GM19328 (cell line): ENCODE results near the gene STAU1.
"Not testable (repeated sequence)": the region's sequence is repeated elsewhere in the genome, so short reads cannot be mapped to it uniquely, and the experiment has no call there.

Experiments
- ATAC-seq: cut with Tn5 transposase; IDR thresholded peaks from one replicate; pipeline ENCODE4 v1.9.1; 2021; ENCODE audit warnings: mild to moderate bottlenecking, moderate library complexity; ENCODE audit not compliant: unreplicated experiment

Gene STAU1

DNA sequence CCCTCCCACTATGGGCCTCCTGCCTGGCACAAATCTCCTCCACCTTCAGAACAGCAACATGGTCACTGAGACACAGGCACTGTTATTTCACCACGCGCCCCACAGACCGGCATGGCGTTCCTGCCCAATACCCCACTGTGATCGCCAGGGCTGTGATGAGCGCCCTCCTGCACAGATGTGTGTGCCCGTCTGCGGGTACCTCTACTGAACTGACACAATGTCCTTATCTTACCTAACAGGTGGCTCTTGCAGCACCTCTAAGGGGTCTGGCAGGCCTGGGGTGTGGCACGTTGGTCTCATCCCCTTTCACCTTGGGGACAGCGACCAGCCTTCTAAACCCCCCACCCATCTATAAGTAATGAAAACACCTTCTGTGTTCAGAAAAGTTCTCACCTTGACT, 64.2 kb downstream of the STAU1 start:
- no peak for ATAC-seq

DNA sequence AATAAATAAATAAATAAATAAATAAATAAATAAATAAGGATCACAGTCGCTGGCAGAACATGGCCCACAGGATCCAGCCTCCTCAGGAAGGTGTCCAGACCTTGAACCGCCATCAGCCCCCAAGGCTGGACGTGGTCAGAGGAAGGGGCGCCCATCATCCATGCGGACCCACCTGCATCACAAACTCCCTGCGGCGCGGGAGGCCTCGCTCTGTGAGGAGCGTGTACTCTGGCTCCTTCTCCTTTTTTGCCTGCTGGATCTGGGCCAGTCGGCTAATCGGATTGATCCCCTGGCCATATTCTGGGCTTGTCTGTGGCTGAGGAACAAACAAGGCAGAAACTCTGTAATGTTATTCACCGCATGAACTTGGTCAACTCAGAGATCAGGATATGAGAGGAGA, 65.2 kb downstream of the STAU1 start:
- no peak for ATAC-seq

DNA sequence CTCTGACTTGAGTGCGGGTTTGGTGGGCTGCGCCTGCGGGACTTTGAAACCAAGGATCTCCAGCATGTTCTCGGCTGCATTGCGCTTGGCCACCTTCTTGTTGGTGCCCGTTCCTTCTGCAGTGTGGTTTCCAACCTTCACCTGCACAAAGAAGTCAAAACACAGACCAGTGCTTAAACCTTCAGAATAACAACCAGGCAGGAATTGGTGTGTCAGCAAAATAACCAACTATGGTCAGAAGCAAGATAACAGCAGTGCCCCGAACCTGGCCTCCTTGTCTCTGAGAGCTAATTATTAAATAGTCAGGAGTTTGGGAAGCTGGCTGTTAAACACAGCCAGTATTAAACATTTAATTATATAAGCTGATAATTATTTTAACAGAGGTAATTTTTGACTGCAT, 68.1 kb downstream of the STAU1 start:
- no peak for ATAC-seq

- no peak for ATAC-seq
These were observed 69.8 kb downstream of the STAU1 start for GRCh38 chr20:49118307-49118706.

GRCh38 chr20:49115564-49115963, 72.6 kb downstream of the STAU1 start:
- no peak for ATAC-seq

GRCh38 chr20:49112596-49113274, 75.4 kb downstream of the STAU1 start:
- no peak for ATAC-seq

DNA sequence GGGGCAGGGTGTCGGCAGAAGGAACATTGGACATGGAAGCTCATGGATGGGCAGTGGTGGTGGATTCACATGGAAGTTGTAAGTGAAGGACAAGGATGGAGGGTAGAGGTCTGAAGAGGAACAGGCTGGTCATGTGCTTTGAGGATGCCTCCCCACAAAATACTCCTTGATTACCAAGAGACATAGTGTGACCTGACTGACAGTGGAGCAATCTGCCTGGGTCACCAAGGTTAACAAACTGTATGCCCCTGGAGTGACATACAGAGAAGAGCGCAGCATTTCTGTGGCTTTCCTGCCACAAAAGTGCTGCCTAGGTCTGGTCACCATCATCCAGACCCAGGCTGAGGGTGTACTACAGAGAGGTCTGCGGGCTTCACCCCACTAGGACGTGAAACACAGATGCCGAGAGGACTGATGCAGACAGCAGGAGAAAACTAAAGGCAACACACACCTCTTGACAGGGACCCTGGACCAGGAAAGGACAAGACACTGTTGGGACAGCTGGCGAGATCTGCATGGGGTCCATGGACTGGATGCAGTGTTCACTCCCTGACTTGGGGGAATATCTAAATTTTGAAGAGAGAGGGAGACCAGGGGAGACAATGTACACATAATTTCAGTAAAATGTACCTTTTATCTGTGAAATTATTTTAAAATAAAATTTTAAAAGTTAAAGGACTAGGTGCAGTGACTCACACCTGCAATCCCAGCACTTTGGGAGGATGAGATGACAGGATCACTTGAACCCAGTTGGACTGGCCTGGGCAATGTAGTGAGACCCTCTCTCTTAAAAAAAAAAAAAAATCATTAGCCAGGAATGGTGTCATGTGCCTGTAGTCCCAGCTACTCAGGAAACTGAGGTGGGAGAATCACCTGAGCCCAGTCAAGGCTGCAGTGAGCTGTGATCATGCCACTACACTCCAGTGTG, 77.1 kb downstream of the STAU1 start:
- no peak for ATAC-seq

DNA sequence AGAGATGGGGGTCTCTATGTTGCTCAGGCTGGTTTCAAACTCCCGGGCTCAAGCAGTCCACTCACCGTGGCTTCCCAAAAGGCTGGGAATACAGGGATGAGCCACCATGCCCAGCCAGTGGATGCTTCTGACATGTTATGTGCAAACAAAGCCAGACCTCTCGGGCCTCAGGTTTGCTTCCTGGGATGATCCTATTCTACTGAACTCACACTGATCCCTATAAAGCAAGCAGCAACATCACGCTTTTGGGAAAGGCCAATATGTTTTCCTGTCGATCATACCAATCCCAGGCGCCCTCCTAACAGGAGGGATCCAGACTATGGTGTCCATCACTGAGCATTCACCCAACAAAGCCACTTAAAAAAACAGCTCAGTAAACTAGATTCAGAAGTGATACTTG, 81.8 kb downstream of the STAU1 start:
- ATAC-seq, result no peak

GRCh38 chr20:49104979-49105547, 83.1 kb downstream of the STAU1 start:
- not testable (repeated sequence) for ATAC-seq

- no peak for ATAC-seq
These were observed 83.8 kb downstream of the STAU1 start for GRCh38 chr20:49104365-49104648.

DNA sequence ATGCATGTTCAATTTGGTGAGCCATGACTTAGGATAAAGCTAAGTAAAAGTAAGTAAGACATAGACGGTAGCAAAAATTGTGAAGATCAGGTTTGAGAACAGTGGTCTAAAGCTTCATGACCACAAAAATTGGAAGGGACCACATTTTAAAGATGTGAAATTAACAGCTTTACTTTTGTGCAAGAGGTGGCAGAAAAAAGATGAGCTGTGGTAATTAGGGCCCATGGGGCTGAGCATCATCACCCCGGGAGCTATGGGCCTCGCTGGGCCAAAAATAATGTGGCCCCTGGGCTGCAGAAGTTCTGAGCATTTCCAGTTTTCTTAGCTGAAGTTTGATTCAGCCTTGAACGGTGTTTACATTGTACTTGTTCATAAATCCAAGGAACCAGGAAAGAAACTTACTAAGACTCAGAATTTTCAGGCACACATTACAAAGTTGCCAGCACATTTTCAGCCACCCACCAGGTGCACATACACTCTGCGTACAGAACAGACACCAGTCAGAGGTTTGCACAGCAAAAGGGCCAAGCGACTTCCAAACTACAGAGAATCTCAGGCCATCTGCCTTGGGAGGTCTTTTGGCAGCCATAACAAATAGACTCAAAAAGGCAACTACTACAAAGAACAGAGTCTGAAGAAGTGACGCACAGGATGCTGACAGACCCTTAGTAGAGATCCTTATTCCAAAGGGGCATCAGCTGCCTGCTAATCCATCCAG, 84.3 kb downstream of the STAU1 start:
- ATAC-seq, result no peak

GRCh38 chr20:49103019-49103418, 85.1 kb downstream of the STAU1 start:
- no peak for ATAC-seq

DNA sequence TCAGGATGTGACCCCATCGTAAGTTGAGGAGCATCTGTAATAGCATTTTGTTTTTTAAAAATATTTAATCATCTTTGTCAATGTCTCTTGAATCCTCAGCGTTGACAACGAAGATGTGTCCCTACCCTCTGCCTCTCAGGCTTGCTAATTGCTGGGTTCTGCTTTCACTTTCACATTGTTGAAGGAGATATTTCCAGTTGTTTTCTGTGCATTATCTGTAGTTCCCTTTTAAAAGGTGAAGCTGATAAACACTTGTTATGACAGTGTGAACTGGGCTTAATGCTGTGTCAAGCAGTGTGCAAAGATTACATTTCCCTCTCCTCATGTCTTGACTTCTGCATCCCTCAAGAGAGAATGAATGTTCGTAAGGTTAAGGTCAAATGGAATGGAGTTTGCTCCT, 87.2 kb downstream of the STAU1 start:
- no peak for ATAC-seq

DNA sequence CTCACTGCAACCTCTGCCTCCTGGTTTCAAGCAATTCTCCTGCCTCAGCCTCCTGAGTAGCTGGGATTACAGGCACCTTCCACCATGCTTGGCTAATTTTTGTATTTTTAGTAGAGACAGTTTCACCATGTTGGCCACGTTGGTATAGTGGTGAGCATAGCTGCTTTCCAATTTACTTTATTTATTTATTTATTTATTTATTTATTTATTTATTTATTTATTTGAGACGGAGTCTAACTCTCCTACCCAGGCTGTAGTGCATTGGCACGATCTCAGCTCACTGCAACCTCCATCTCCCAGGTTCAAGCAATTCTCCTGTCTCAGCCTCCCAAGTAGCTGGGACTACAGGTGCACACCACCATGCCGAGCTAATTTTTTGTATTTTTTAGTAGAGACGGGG, 87.8 kb downstream of the STAU1 start:
- ATAC-seq, result not testable (repeated sequence)

DNA sequence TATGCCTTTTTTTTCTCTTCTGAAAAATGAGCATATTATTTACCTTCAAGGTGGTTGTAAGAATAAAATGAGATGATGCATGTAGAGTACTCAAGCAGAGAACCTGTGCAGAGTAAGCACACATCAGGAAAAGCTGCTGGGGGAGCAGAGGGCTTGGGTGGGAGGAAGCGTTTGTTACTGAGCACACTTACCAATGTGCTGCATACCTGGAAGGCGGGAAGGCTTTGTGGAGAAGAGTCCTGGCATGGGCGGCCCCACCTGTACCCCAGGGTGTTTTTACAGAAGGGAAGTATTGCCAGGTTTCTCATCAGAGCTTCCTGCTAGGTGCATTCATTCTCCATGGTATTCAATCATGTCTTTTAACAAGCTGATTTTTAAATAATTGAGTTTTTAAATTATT, 89.1 kb downstream of the STAU1 start:
- no peak for ATAC-seq

- ATAC-seq, result no peak
These were observed 90.0 kb downstream of the STAU1 start for GRCh38 chr20:49098136-49098535.

DNA sequence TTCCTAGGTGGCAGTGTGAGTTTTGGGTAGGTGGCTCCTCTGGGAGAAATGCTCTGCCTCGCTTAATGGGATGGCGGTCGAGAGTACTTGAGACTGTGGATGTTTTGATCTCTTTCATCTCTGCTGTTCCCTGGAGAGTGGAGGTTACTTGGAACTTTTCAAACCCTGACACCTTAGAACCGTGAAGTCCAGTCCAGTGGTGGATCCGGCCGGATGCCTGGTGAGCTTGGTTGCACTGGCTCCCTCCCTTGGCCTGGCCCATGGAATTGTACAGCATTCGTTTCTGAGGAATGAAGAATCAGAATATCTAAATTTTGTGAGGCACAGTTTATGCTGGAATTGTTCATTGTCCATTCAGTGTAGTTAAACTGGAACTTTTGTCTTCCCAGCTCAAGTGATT, 91.0 kb downstream of the STAU1 start:
- no peak for ATAC-seq

DNA sequence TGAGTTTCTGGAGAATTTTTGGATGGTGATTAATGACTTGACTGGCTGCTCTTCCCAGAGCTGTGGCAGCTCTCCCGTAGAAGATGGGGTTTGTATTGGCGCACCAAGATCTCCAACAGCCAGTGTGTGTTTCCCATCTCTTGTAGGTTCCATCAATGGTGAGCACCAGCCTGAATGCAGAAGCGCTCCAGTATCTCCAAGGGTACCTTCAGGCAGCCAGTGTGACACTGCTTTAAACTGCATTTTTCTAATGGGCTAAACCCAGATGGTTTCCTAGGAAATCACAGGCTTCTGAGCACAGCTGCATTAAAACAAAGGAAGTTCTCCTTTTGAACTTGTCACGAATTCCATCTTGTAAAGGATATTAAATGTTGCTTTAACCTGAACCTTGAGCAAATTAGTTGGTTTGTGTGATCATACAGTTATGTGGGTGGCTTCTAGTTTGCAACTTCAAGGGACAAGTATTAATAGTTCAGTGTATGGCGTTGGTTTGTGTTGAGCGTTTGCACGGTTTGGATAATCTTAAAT, 91.9 kb downstream of the STAU1 start:
- no peak for ATAC-seq

DNA sequence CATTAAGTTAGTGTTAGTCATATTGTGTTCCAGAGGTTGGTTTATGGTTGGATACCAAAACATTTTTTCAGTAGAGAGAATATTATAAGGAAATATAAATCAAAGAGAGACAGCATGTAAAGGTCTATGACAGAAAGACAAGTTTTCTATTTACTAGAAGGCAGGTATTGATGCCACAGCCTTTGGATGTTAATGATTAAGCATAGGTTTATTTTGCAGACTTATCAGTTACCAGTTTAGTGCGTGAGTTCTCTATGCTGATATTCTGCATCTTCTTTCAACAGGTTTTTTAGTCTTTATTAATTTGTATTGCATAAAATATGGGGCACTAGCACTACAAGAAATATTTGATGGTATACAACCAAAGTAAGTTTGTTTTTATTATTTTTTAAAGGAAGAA, 96.4 kb downstream of the STAU1 start:
- no peak for ATAC-seq

GRCh38 chr20:49091104-49091503, 97.0 kb downstream of the STAU1 start:
- no peak for ATAC-seq

GRCh38 chr20:49082295-49082694, 105.8 kb downstream of the STAU1 start:
- not testable (repeated sequence) for ATAC-seq
